Tibial artery (tissue), 4 donors: Measurements from ENCODE around the gene KIAA0586.

Source experiments
- DNase-seq, 2 donors: peaks; one replicate each; pipeline ENCODE4 v3.0.0-alpha.2; 2019
- H3K27ac ChIP-seq, 2 donors: fragments of 200-600 bp; sonication (generic) in 1 of 2; 1 replicate in 1 of 2; 2 replicates in 1 of 2; pipeline ENCODE4 v1.5.1; 2018 to 2019; ENCODE audit warnings: mild to moderate bottlenecking in 1 of 2
- H3K27me3 ChIP-seq, 2 donors: fragments of 200-600 bp; sonication (generic) in 1 of 2; one replicate each; pipeline versions ENCODE4 v1.5.1 to v1.6.0; 2016 to 2019
- H3K36me3 ChIP-seq, 3 donors: fragments of 200-600 bp; sonication (generic) in 2 of 3; one replicate each; pipeline ENCODE4 v1.5.1; 2016 to 2019; ENCODE audit warnings: mild to moderate bottlenecking in 2 of 3
- H3K4me1 ChIP-seq, 4 donors: fragments of 200-600 bp; sonication (generic) in 2 of 4; 1 replicate in 3 of 4; 2 replicates in 1 of 4; pipeline ENCODE4 v1.5.1; 2016 to 2019
- H3K4me3 ChIP-seq, 2 donors: fragments of 200-600 bp; sonication (generic) in 1 of 2; 1 replicate in 1 of 2; 2 replicates in 1 of 2; pipeline ENCODE4 v1.5.1; 2018 to 2019; ENCODE audit warnings: mild to moderate bottlenecking in 2 of 2
- H3K9me3 ChIP-seq, 3 donors: fragments of 200-600 bp; sonication (generic) in 1 of 3; one replicate each; pipeline ENCODE4 v1.5.1; 2016 to 2019
- CTCF ChIP-seq, 2 experiments: fragments of 200-600 bp in 1 of 2; fragments of 450-650 bp in 1 of 2; IDR thresholded peaks; one replicate each; pipeline ENCODE4 v1.5.1; 2017 to 2019; ENCODE audit warnings: antibody characterized with exemption in 2 of 2, mild to moderate bottlenecking in 1 of 2, moderate library complexity in 1 of 2
- intact Hi-C: fragments of 100-400 bp; cut with DNase I; formaldehyde crosslinking; loops from one replicate; pipeline ENCODE4 v1.15.0; 2023; ENCODE audit warnings: low total_unique reads

KIAA0586 gene

GRCh38 chr14:58427281-58428117, at the start of gene KIAA0586, which contains the start of gene TIMM9:
Gene KIAA0586 (plus strand): TSS chr14:58427719. CDS start chr14:58428265, 546 bp downstream.
Gene TIMM9 (minus strand): TSS chr14:58427531. CDS start chr14:58411945, 15,586 bp downstream.
- no peak for TF ChIP-seq CTCF (IDR thresholded peaks at IDR 0.05)
- H3K4me1 ChIP-seq = peaks cover 0 to 35% (median 25%) of the 10 kb centered on the region in 4 donors
- H3K36me3 ChIP-seq = peaks cover 0 to 26% (median 14%) of the 10 kb centered on the region in 3 donors
- H3K27ac ChIP-seq = peak within 1 kb of the TSS; percentile 88 to 91
- peak within 1 kb of the TSS; percentile 85 to 89 for H3K4me3 ChIP-seq
- intact Hi-C loops = no loop called here
- peak; percentile 97 to 98 for DNase-seq
- H3K9me3 ChIP-seq = no peaks in the 10 kb centered on the region
- H3K27me3 ChIP-seq = no peaks in the 10 kb centered on the region

GRCh38 chr14:58390830-58391229, 36.7 kb upstream of the KIAA0586 start:
- H3K4me1 ChIP-seq = peaks cover 0 to 6% (median 0%) of the 10 kb centered on the region in 4 donors
- intact Hi-C loops = no loop called here
- no peaks in the 10 kb centered on the region for H3K27me3 ChIP-seq
- no peak overlapping the region for H3K4me3 ChIP-seq
- no peaks in the 10 kb centered on the region for H3K36me3 ChIP-seq
- H3K9me3 ChIP-seq = no peaks in the 10 kb centered on the region
- DNase-seq = no peak
- no peak for TF ChIP-seq CTCF (IDR thresholded peaks at IDR 0.05)
- no peak overlapping the region for H3K27ac ChIP-seq

GRCh38 chr14:58395562-58395811, 32.0 kb upstream of the KIAA0586 start:
- Histone ChIP-seq H3K4me1 (peaks cover 0 to 10% (median 3%) of the 10 kb centered on the region in 4 donors), H3K4me3 (peak overlapping the region; percentile 61 to 75), H3K36me3 (no peaks in the 10 kb centered on the region), H3K27ac (peak overlapping the region; percentile 68 to 76), H3K9me3 (no peaks in the 10 kb centered on the region), H3K27me3 (no peaks in the 10 kb centered on the region)
- intact Hi-C loops = no loop called here
- no peak for DNase-seq
- no peak for TF ChIP-seq CTCF (IDR thresholded peaks at IDR 0.05)

GRCh38 chr14:58395812-58396788, 31.4 kb upstream of the KIAA0586 start, which contains the start of gene TOMM20L:
Gene TOMM20L (plus strand): TSS chr14:58395930. CDS start chr14:58395958, 28 bp downstream.
- H3K27ac ChIP-seq = peak within 1 kb of the TSS; percentile 68 to 76
- peak; percentile 48 to 75 for DNase-seq
- H3K27me3 ChIP-seq = no peaks in the 10 kb centered on the region
- TF ChIP-seq CTCF (IDR thresholded peaks at IDR 0.05) = peak; percentile 82 to 85
- H3K36me3 ChIP-seq = no peaks in the 10 kb centered on the region
- peaks cover 0 to 10% (median 3%) of the 10 kb centered on the region in 4 donors for H3K4me1 ChIP-seq
- no peaks in the 10 kb centered on the region for H3K9me3 ChIP-seq
- intact Hi-C loops = no loop called here
- H3K4me3 ChIP-seq = peak within 1 kb of the TSS; percentile 61 to 75

- intact Hi-C loops = no loop called here
- no peak overlapping the region for H3K4me3 ChIP-seq
- DNase-seq = no peak
- H3K9me3 ChIP-seq = no peaks in the 10 kb centered on the region
- TF ChIP-seq CTCF (IDR thresholded peaks at IDR 0.05) = no peak
- H3K27ac ChIP-seq = no peak overlapping the region
- no peaks in the 10 kb centered on the region for H3K27me3 ChIP-seq
- H3K36me3 ChIP-seq = no peaks in the 10 kb centered on the region
- peaks cover 0 to 10% (median 3%) of the 10 kb centered on the region in 4 donors for H3K4me1 ChIP-seq
Measured at GRCh38 chr14:58397156-58397555, 30.4 kb upstream of the KIAA0586 start.
